LNCaP clone FGC (cell line): Measurements from ENCODE around the gene DEPP1.

Source experiments
- DNase-seq: peaks from one replicate; pipeline ENCODE4 v3.0.0-alpha.2; 2011; ENCODE audit warnings: low read depth
- H3K4me3 ChIP-seq: 2 replicates; pipeline ENCODE4 v1.5.1; 2011; ENCODE audit warnings: mild to moderate bottlenecking, low read depth, low read length, control low read depth
- TF ChIP-seq, protein P1 (sequence below): IDR thresholded peaks from 2 replicates; pipeline ENCODE4 v1.5.1; 2012; ENCODE audit warnings: mild to moderate bottlenecking; ENCODE audit not compliant: control insufficient read depth, insufficient read depth; ENCODE audit errors: extremely low read depth

DEPP1 gene

DNA sequence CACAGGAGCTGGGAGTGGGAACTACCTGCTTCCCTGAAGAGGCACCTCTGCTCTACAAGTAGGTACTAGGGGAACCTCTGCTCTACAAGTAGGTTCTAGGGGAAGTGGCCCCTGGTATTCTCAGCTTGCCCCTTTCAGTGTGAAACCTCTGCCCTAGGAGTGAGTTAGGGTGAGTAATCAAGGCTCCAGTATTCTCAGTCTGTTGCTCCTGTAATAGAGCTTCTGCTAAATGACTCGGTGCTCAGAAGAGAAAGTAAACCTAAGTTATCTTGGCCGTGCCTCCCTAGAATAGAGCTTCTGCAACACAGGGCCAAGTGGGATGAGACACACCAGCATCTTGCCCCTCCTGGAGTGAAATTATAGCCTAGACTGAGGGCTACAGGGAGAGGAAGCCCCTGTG lies 32.4 kb downstream of the DEPP1 start:
- TF ChIP-seq, protein P1, sequence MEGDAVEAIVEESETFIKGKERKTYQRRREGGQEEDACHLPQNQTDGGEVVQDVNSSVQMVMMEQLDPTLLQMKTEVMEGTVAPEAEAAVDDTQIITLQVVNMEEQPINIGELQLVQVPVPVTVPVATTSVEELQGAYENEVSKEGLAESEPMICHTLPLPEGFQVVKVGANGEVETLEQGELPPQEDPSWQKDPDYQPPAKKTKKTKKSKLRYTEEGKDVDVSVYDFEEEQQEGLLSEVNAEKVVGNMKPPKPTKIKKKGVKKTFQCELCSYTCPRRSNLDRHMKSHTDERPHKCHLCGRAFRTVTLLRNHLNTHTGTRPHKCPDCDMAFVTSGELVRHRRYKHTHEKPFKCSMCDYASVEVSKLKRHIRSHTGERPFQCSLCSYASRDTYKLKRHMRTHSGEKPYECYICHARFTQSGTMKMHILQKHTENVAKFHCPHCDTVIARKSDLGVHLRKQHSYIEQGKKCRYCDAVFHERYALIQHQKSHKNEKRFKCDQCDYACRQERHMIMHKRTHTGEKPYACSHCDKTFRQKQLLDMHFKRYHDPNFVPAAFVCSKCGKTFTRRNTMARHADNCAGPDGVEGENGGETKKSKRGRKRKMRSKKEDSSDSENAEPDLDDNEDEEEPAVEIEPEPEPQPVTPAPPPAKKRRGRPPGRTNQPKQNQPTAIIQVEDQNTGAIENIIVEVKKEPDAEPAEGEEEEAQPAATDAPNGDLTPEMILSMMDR: no peak
- no peak overlapping the region for H3K4me3 ChIP-seq
- no peak for DNase-seq

DNA sequence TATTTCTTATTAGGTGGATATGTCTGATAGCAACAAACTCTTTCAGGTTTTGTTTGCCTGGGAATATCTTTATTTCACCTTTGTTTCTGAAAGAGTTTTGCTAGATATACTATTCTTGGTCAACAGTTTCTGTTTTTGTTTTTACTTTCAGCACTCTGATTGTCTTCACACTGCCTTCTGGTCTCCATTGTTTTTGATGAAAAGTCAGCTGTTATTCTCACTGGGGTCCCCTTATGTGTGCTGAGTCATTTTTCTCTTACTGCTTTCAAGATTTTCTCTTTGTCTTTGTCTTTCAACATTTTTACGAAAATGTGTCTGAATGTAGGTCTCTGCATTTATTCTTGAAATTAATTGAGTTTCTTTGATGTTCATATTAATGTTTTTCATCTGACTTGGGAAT lies 34.3 kb downstream of the DEPP1 start:
- DNase-seq: no peak
- H3K4me3 ChIP-seq: no peak overlapping the region
- TF ChIP-seq, protein P1: no peak

DNA sequence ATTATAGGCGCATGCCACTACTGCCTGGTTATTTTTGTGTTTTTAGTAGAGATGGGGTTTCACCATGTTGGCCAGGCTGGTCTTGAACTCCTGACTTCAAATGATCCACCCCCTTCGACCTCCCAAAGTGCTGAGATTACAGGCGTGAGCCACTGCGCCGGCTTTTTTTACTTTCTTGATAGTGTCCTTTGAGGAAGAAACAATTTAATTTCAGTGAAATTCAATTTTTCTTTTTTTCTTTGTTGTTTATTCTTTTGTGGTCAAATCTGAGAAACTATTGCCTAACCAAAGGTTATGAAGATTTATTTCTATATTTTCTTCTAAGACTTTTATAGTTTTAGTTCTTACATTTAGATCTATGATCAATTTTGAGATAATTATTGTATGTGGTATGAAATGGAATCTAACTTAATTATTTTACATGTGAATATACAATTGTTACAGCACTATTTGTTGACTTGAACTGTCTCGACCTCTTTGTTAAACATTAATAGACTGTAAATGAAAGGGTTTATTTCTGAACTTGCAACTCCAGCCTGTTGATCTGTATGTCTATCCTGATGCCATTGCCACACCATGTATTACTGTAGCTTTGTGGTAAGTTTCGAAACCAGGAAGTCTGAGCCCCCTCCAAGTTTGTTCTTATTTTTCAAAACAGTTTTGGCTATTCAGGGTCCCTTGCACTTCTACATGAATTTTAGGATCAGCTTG lies 38.8 kb downstream of the DEPP1 start:
- TF ChIP-seq, protein P1: no peak

DNA sequence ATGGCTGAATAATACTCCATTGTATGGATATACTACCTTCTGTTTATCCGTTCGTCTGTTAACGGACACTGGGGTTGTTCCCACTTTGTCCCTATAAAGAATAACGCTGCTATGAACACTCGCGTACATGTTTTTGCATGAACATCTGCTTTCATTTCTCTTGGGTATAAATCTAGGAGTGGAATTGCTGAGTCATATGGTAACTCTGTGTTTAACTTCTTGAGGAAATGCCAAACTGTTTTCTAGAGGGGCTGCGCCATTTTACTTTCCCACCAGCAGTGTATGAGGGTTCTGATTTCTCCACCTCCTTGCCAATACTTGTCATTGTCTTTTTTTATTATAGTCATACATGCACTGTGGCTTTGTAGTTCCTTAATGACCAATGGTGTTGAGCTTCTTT lies 39.7 kb downstream of the DEPP1 start:
- no peak overlapping the region for H3K4me3 ChIP-seq
- no peak for DNase-seq
- TF ChIP-seq, protein P1: no peak

More for the DNA sequence above, 38.8 kb downstream of the DEPP1 start:
- DNase-seq: no peak
- no peak overlapping the region for H3K4me3 ChIP-seq

DNA sequence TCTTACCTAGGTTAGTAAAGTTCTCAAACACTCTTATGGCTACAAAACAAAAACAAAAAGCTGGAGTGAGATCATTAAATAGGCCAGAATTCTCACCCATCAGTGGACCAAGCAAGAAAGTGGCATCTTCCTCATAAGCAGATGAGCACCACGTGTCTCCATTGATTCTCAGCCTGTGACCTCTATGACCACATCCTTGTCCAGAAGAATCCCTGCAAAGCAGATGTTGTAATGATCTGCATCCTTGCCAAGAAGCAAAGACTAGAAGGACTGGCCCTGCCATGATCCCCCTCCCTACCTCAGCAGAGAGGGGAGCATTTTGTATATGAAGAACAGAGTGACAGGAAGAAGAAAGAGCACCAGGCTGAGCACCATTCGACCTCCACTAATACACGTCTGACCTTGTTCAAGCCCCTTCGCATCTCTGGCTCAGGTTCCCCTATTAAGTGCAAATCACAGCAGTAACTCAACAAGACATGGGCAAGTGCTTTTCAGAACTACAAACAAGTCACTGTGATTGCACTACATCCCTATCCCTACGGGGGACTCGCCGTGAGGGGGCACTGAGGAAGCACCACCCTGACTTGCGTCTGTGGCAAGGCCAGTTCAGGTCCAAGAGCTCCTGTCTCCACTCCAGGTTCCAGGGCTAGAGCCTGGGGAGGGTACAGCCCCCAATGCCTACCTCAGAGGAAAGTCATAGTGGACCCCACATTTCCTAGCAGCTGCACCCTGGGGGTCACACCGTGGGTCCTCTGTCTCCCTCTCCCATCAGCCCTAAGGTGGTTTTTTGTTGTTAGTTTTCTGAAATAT lies 41.2 kb downstream of the DEPP1 start:
- TF ChIP-seq, protein P1: no peak
- H3K4me3 ChIP-seq: no peak overlapping the region
- DNase-seq: no peak

DNA sequence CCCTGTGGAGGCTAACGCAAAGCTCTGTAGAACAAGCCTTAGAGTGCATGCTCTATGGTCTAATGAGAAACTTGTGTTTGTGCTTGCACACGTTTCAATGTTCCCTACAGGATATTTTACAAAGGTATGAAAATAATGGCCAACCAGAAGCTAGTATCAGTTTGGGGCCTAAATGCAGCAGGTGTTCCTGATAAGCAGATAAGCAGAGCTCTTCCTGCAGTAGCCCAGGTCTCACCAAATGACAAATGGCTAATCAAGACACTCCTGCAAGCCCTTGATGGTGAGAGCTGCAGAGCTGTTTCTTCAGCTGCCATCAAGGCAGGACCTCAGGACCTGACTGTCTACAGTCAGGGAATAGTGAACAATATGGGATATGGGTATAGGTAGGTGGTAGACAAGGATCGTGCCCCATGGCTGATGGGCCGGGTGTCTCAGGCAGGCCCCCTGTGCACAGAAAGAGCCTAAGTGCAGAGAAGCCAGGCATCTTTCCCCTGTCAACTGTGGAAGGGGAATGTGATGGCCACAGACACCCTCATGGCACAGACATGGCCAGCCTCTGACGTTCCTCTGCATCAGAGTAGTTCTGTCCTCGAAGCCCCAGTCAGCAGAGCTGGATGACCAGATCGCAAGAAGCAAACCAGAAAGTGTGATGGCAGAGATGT lies 42.2 kb downstream of the DEPP1 start:
- no peak overlapping the region for H3K4me3 ChIP-seq
- DNase-seq: no peak
- TF ChIP-seq, protein P1: no peak
